Stimulated activated CD4-positive, alpha-beta T cell treated with anti-CD3 and anti-CD28 coated beads, Interleukin-15, amount 100 ng/mL, for 48 hours (primary cell): Measurements from ENCODE around the gene PUSL1.

Source experiments
- DNase-seq, 2 donors: peaks; one replicate each; pipeline ENCODE4 v3.0.0-alpha.2; 2020; ENCODE audit warnings: low read depth in 2 of 2

PUSL1 gene

DNA sequence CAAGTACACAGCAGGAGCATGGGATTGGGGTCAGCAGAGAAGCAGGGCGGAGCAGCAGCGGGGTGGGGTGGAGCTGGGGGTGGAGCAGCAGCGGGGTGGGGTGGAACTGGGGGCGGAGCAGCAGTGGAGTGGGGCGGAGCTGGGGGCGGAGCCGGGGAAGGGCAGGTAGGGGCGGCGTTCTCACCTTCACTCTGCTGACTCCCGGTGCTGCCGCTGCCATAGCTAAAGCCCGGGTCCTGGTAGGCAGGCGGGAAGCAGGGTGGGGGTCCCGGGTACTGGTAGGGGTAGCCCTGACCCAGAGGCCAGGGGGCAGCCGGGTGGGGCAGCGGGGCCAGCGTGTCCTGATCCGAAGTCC lies 29.4 kb downstream of the PUSL1 start:
- peak in 1 of 2 donors; percentile 47 for DNase-seq

- DNase-seq, result no peak
These were observed 29.9 kb downstream of the PUSL1 start for GRCh38 chr1:1338278-1338677.

GRCh38 chr1:1340185-1340584 lies 31.8 kb downstream of the PUSL1 start:
- no peak for DNase-seq

DNA sequence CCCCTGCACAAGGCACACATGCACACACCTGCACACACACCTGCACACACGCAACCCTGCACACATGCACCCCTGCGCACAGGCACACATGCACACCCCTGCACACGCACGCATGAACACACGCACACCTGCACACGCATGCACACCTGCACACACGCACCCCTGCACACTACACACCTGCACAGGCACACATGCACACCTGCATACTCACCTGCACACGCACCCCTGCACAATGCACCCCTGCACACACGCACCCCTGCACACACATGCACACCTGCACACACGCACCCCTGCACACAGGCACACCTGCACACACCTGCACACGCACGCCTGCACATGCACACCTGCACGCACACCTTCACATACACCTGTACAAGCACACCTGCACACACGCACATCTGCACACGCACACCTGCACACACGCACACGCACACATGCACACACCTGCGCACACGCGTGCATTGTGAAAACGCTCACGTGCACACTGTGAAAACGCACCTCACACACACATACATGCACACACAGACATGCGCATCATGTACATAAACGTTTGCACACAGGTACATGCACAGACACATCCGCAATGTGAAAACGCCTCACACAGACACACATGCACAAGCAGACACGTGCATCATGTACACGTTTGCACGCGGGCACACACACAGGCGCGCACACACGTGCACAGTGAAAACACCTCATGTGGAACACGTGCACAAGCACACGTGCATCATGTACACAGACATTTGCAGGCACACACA lies 32.6 kb downstream of the PUSL1 start:
- no peak for DNase-seq

GRCh38 chr1:1341549-1342021 lies 33.2 kb downstream of the PUSL1 start:
- no peak for DNase-seq

DNA sequence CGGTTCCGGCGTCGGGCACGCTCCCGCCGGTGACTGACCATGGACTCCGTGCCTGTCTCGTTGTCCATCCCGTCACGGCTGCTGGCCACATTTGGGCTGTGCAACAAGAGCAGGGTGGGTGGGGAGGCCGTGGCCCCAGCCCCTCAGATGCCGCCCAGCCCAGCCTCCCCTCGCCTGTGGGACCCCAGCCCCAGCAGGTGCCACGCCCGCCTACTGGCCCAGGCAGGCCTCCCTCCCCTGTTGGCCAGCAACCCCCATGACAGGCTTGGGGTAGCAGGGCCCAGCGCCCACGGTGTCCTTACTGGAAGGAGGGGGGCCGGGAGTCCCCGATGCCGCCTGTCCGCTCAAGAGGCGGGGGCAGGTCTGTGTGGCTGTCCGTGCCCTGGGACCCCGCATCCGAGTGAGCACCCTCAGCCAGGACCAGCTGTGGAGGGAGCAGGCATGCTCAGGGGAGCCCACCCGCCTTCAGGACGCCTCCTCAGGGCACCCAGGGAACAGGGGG lies 33.7 kb downstream of the PUSL1 start:
- DNase-seq, result no peak

- no peak for DNase-seq
These were observed 34.3 kb downstream of the PUSL1 start for GRCh38 chr1:1342584-1343115.

GRCh38 chr1:1343811-1344421 lies 35.5 kb downstream of the PUSL1 start:
- DNase-seq, result no peak

DNA sequence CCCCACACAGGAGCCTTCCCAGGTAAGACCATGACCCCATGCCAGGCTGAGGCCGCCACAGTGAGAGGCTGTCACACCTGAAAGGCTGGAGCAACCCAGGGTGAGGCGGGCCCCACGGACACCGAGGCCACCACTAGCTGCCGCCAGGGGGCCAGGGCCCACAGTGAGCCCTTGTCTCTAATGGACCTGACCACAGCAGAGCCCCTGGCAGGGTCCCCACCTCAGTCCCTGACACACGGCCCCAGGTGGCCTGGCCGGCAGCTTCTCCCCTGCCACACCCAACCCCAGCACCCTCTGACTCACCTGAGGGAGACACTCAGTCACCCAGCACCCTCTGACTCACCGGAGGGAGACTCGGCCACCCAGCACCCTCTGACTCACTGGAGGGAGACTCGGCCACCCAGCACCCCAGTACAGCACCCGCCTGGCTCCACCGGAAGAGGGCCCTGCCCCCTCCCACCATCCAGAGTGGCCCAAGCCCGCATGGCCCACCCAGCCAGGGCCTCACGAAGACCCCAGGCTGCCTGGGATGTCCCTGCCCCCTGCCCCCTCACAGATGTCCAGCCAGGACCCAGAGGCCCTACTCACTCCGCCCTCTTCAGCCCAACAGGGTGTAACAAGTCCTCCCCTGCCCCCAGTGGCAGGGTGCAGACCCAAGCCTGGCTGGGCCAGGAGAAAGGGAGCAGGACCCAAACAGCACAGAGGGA lies 36.4 kb downstream of the PUSL1 start:
- peak; percentile 53 to 58 for DNase-seq

GRCh38 chr1:1345384-1345783 lies 37.0 kb downstream of the PUSL1 start:
- no peak for DNase-seq

DNA sequence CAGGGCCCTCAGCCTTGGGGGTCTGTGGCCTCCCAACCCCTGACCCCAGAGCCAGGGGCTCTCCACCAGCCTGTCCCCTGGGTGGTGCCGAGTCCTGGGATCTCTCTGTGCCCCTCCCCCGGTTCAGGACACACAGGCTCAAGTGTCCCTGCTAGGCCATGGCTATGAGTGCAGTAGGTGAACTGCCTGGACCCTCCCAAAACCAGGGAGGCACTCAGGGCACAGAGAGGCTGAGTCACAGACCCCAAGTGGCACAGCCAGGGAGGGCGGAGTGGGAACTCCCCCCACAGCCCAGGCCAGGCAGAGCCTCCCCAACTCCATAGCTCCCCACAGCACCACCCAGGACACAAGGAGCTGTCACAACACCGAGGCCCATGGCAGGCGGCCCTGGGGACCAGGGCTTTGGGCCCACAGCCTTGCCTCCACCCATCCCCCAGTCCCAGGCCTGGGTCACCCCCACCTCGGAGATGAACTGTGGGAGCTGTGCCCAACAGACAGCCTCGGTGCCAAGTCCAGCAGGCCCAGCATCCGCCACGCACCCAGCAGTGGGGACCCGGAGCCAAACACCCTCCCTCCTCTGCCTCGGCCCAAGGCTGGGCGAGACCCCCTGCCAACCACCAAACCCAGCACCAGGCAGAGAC lies 37.6 kb downstream of the PUSL1 start:
- no peak for DNase-seq

DNA sequence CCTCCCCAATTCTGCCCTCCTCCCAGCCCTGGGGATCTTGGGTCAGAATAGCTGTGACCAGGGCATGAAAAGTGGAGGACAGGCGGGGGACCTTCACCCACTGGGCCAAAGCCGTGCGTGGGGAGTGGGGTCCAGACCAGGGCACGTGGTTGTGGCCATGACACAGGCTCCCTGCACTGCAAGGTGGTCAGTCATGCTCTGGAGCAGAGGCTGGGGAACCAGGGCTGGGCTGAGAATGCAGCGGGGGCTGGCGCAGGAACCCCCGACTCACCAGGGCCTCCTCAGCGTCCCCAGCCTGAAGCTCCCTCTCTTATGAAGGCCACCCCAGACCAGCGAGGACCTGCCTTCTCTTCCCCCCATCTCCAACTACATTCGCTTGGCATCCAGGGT lies 38.1 kb downstream of the PUSL1 start:
- no peak for DNase-seq

- DNase-seq, result no peak
These were observed 38.7 kb downstream of the PUSL1 start for GRCh38 chr1:1347026-1347595.

GRCh38 chr1:1347663-1348419 lies 39.4 kb downstream of the PUSL1 start:
- DNase-seq, result no peak

DNA sequence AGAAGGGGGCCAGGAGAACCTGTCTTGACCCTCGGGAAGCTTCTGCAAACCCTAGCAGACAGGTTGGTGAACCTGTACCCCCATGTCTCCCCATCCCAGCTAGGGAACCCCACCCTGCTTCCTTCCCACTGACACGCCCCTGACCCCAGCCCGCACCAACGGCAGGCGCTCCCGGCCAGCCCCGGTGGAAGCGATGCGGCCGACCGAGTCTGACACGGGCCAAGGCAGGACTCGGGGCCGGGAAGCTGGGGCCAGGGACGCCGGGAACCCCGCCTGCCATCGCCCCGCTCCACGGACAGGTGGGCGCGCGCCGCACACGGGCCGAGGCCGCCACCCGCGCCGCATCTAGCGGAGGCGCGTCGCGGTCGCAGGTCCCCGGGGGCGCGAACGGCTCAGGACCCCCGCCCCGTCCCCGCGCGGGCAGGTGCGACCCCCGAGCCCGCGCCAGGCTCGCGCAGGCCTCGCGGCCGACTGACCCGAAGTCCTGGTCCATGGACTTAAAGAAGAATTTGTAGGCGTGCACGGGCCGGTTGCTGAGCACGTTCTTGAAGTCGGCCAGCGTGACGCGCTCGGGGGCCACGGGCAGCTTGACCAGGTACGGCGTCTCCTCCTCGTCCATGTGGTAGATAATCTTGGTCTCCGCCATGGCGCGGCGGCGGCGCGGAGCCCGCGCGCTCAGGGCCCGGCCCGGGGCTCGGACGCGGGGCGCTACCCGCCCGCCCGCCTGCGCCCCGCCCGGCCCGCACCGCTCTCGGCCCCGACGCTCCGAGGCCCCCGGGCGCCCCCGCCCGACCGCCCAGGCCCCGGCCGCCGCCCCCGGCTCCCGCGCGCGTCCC lies 40.2 kb downstream of the PUSL1 start:
- no peak for DNase-seq

DNA sequence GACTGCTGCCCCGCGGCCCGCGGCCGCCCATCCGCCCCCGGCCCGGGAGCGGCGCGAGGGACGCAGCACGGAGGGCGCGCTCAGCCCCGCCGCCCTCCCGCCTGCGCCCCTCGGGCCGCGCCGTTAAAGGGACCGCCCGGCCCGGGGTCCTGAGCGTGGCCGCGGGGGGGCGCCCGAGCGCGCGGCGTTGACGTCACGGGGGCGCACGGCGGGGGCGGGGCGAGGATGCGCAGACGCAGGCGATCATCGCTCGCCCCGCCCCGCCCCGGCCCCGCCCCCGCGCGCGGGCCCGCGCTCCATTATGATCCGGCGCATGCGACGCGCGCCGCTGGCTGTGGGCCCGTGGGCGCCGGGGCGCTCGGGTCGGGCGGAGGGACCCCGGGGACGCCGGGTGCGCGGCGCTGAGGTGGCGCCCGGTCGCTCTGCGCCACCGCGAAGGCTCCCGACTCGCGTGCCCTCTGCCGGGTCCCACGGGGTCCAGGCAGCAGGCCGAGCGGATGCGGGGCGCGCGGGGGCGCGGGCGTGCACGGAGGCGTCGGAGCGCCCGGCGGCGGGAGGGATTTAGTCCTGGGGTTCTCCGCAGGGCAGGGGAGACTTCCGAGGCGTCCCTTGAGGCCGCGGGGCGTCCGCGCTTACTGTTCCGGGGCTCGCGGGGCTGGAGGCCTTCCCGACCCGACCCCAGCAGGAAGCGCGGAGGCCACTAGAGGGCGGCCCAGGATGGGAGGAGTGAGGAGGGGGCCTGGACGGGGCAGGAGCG lies 41.0 kb downstream of the PUSL1 start, which contains the start of gene DVL1:
Gene DVL1, minus strand, starts transcription at position 163 of the 757 bp plus-strand sequence. CDS start 353 bp downstream, outside the sequence.
- peak in 1 of 2 donors; percentile 55 for DNase-seq

GRCh38 chr1:1351511-1352427 lies 43.4 kb downstream of the PUSL1 start:
- no peak for DNase-seq
